Liver (tissue), 9 donors: Measurements from ENCODE around the gene CD200R1. TPM values are rescaled to one million over a fixed set of nuclear protein-coding genes. Genes with fewer than 3 reads are reported as not detected.

ENCODE experiments used
- DNase-seq: peaks from one replicate; pipeline ENCODE4 v3.0.0-alpha.2; 2017; ENCODE audit warnings: low spot score
- H3K27ac ChIP-seq, 2 donors: one replicate each; pipeline ENCODE4 v1.7.0; 2013; ENCODE audit warnings: inconsistent platforms in 2 of 2, low read length in 2 of 2, control low read depth in 1 of 2, low read depth in 1 of 2, mild to moderate bottlenecking in 1 of 2
- H3K27me3 ChIP-seq, 4 donors: one replicate each; pipeline versions ENCODE4 v1.6.1 to v1.7.0; 2013; ENCODE audit warnings: low read length in 3 of 4, inconsistent platforms in 1 of 4, mild to moderate bottlenecking in 1 of 4, moderate library complexity in 1 of 4; ENCODE audit not compliant: control insufficient read depth in 4 of 4, insufficient read depth in 4 of 4
- H3K36me3 ChIP-seq, 4 donors: one replicate each; pipeline versions ENCODE4 v1.6.1 to v1.7.0; 2013; ENCODE audit warnings: low read length in 3 of 4, mild to moderate bottlenecking in 3 of 4, low read depth in 1 of 4, moderate library complexity in 1 of 4; ENCODE audit not compliant: control insufficient read depth in 4 of 4, insufficient read depth in 3 of 4
- H3K4me1 ChIP-seq, 4 donors: one replicate each; pipeline versions ENCODE4 v1.6.1 to v1.7.0; 2013; ENCODE audit warnings: low read length in 3 of 4, mild to moderate bottlenecking in 3 of 4, moderate library complexity in 1 of 4; ENCODE audit not compliant: control insufficient read depth in 4 of 4, insufficient read depth in 4 of 4
- H3K4me3 ChIP-seq, 3 donors: one replicate each; pipeline versions ENCODE4 v1.6.1 to v1.7.0; 2013; ENCODE audit warnings: low read length in 3 of 3, control low read depth in 1 of 3, low read depth in 1 of 3, mild to moderate bottlenecking in 1 of 3
- H3K9ac ChIP-seq, 2 donors: one replicate each; pipeline ENCODE4 v1.7.0; 2013; ENCODE audit warnings: low read length in 2 of 2, mild to moderate bottlenecking in 2 of 2, moderate library complexity in 2 of 2, control low read depth in 1 of 2, low read depth in 1 of 2
- H3K9me3 ChIP-seq, 4 donors: one replicate each; pipeline versions ENCODE4 v1.6.1 to v1.7.0; 2013; ENCODE audit warnings: low read length in 3 of 4; ENCODE audit not compliant: control insufficient read depth in 4 of 4
- EGR1 ChIP-seq, 2 donors: IDR thresholded peaks; 2 replicates each; pipeline ENCODE4 v1.6.1; 2016 to 2018; ENCODE audit warnings: antibody characterized with exemption in 2 of 2, low read depth in 2 of 2
- FOXA1 ChIP-seq: IDR thresholded peaks from 2 replicates; pipeline ENCODE4 v1.6.1; 2016; ENCODE audit warnings: antibody characterized with exemption
- GABPA ChIP-seq, 2 donors: IDR thresholded peaks in 1 of 2; conservative IDR thresholded peaks in 1 of 2; 2 replicates each; pipeline ENCODE4 v1.6.1; 2016; ENCODE audit warnings: antibody characterized with exemption in 2 of 2, mild to moderate bottlenecking in 1 of 2, moderate library complexity in 1 of 2
- HNF4A ChIP-seq, 2 donors: conservative IDR thresholded peaks; 2 replicates each; pipeline ENCODE4 v1.6.1; 2016; ENCODE audit warnings: antibody characterized with exemption in 2 of 2, mild to moderate bottlenecking in 2 of 2
- JUND ChIP-seq, 2 donors: IDR thresholded peaks; 2 replicates each; pipeline ENCODE4 v1.6.1; 2016; ENCODE audit warnings: antibody characterized with exemption in 2 of 2
- NR2F2 ChIP-seq: IDR thresholded peaks from 2 replicates; pipeline ENCODE4 v1.6.1; 2016; ENCODE audit warnings: antibody characterized with exemption
- RAD21 ChIP-seq, 2 donors: IDR thresholded peaks; 2 replicates each; pipeline ENCODE4 v1.6.1; 2016; ENCODE audit warnings: antibody characterized with exemption in 2 of 2, mild to moderate bottlenecking in 2 of 2
- RXRA ChIP-seq, 2 donors: IDR thresholded peaks; 2 replicates each; pipeline ENCODE4 v1.6.1; 2017 to 2018; ENCODE audit warnings: antibody characterized with exemption in 2 of 2, mild to moderate bottlenecking in 1 of 2
- TAF1 ChIP-seq: conservative IDR thresholded peaks from 2 replicates; pipeline ENCODE4 v1.6.1; 2016; ENCODE audit warnings: antibody characterized with exemption, mild to moderate bottlenecking
- WGBS: extraction: QIAGEN DNeasy Blood & Tissue Kit; methylation state at CpG from one replicate; pipeline ENCODE4 v1.1.7; 2013; 5-methylcytosine and 5-hydroxymethylcytosine counted together
- polyA plus RNA-seq, 2 donors: library from polyadenylated mRNA; stranded (reverse) in 1 of 2; unstranded in 1 of 2; fragments of 200-250 nt in 1 of 2; fragments of >200 nt in 1 of 2; fragmentation: Nextera tagmentation in 1 of 2; extraction: Ambion mirVana in 1 of 2; gene quantifications; one replicate each; pipeline versions ENCODE4 v1.2.1 to v1.2.3, GENCODE V29; 2013 to 2015
- total RNA-seq, 2 donors: library from RNA; depleted of rRNA; stranded (reverse); fragments of >200 nt; gene quantifications; one replicate each; pipeline ENCODE4 v1.2.3, GENCODE V29; 2014
- TF ChIP-seq, protein P1 (sequence below): fragments of 150-350 bp; IDR thresholded peaks from 2 replicates; pipeline ENCODE4 v1.5.1; 2017; ENCODE audit warnings: improper control_type of control experiment, low read depth, low read length; ENCODE audit not compliant: missing input control
- TF ChIP-seq, protein P2 (sequence below): IDR thresholded peaks from 2 replicates; pipeline ENCODE4 v1.6.1; 2016; ENCODE audit warnings: antibody characterized with exemption
- donor health status: healthy.
- donor health status: healthy.
- donor health status: healthy.
- donor health status: healthy.
- donor health status: healthy.

CD200R1 gene, protein sequence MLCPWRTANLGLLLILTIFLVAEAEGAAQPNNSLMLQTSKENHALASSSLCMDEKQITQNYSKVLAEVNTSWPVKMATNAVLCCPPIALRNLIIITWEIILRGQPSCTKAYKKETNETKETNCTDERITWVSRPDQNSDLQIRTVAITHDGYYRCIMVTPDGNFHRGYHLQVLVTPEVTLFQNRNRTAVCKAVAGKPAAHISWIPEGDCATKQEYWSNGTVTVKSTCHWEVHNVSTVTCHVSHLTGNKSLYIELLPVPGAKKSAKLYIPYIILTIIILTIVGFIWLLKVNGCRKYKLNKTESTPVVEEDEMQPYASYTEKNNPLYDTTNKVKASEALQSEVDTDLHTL
- total RNA-seq: 1 to 10 TPM in 1 of 2 donors, under 1 TPM in 1; 0.84 to 5.4 TPM
- 1 to 10 TPM in 1 of 2 donors, under 1 TPM in 1; 0.40 to 1.2 TPM for polyA plus RNA-seq

DNA sequence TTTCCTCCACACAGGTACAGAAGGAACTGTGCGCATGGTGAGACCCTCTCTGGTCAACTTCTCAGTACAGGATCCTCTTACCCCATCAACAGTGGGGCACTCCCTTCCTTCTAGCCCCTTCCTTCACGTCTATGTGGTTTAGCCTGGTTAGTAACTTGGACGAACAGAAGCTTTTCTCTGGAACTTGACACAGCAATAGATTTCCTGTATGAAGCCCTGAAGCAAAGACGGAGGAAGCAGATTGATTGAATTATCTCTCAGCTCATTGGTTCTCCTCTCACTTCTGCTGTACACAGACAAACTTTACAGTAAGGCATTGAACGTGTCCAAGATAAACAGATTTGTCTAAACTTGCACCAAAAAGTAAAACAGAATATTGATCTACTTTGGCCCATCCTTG, at the start of gene CD200R1:
Gene CD200R1, minus strand, starts transcription at position 210 of the 400 bp plus-strand sequence. CDS start 246 bp downstream, outside the sequence.
- DNase-seq: no peak
- Histone ChIP-seq H3K27ac (peak within 1 kb of the TSS; percentile 28 to 53), H3K9me3 (no peaks in the 10 kb centered on the region), H3K36me3 (no peaks in the 10 kb centered on the region), H3K9ac (peak within 1 kb of the TSS in 1 of 2 donors; percentile 49), H3K4me1 (no peaks in the 10 kb centered on the region), H3K4me3 (peak within 1 kb of the TSS in 2 of 3 donors; percentile 14 to 22), H3K27me3 (peaks cover 0 to 4% (median 0%) of the 10 kb centered on the region in 4 donors)
- no peak for TF ChIP-seq HNF4A (conservative IDR thresholded peaks at IDR 0.05)
- TF ChIP-seq EGR1 (IDR thresholded peaks at IDR 0.05; ENCODE audit: low read depth in 2 of 2): no peak
- no peak for TF ChIP-seq RXRA (IDR thresholded peaks at IDR 0.05)
- TF ChIP-seq FOXA1: no peak
- TF ChIP-seq, protein P1, sequence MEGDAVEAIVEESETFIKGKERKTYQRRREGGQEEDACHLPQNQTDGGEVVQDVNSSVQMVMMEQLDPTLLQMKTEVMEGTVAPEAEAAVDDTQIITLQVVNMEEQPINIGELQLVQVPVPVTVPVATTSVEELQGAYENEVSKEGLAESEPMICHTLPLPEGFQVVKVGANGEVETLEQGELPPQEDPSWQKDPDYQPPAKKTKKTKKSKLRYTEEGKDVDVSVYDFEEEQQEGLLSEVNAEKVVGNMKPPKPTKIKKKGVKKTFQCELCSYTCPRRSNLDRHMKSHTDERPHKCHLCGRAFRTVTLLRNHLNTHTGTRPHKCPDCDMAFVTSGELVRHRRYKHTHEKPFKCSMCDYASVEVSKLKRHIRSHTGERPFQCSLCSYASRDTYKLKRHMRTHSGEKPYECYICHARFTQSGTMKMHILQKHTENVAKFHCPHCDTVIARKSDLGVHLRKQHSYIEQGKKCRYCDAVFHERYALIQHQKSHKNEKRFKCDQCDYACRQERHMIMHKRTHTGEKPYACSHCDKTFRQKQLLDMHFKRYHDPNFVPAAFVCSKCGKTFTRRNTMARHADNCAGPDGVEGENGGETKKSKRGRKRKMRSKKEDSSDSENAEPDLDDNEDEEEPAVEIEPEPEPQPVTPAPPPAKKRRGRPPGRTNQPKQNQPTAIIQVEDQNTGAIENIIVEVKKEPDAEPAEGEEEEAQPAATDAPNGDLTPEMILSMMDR: no peak
- TF ChIP-seq NR2F2: no peak
- TF ChIP-seq GABPA (IDR thresholded peaks at IDR 0.05 in 1 of 2, conservative IDR thresholded peaks at IDR 0.05 in 1 of 2): no peak
- TF ChIP-seq TAF1: no peak
- 46% methylated on average over 5 of the region's 5 CpGs for WGBS

DNA sequence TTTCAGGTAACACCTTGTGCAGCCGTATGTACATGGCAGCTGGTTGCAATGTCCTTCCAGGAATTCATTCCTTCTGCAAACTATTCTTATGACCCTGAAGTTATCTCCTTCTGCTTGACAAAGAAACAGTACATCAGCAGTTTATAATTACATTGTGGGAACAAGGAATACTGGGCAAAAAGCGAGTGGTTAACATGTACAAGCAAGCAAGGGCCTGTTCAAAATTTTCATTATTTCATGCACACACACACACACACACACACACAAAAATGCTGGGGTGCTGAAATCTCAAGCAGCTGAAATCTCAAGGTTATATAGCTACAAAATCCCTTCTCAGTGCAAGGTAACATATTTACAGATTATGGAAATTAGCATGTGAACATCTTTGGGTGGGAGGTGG, 46.6 kb upstream of the CD200R1 start:
- no peak for DNase-seq
- Histone ChIP-seq H3K4me1 (peaks cover 0 to 18% (median 5%) of the 10 kb centered on the region in 4 donors), H3K9ac (no peak overlapping the region), H3K9me3 (no peaks in the 10 kb centered on the region), H3K27me3 (no peaks in the 10 kb centered on the region), H3K36me3 (peaks cover 0 to 8% (median 1%) of the 10 kb centered on the region in 4 donors), H3K27ac (no peak overlapping the region), H3K4me3 (no peak overlapping the region)
- WGBS: 87% methylated on average over 2 of the region's 2 CpGs
- TF ChIP-seq EGR1 (IDR thresholded peaks at IDR 0.05; ENCODE audit: low read depth in 2 of 2) (no peak), RAD21 (IDR thresholded peaks at IDR 0.05) (no peak), RXRA (IDR thresholded peaks at IDR 0.05) (no peak), JUND (IDR thresholded peaks at IDR 0.05) (no peak)
- TF ChIP-seq, protein P1: no peak
- TF ChIP-seq, protein P2, sequence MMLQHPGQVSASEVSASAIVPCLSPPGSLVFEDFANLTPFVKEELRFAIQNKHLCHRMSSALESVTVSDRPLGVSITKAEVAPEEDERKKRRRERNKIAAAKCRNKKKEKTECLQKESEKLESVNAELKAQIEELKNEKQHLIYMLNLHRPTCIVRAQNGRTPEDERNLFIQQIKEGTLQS: no peak
